ENCODE results near the gene QSOX2. TPM values are rescaled to one million over a fixed set of nuclear protein-coding genes. Genes with fewer than 3 reads are reported as not detected.

The QSOX2 gene
- total RNA-seq, 1 donor from 2014 or later = 6.1 TPM

- no peaks in the 10 kb centered on the region for H3K27me3 ChIP-seq
- H3K27ac ChIP-seq = no peak overlapping the region
- no peak overlapping the region for H3K4me3 ChIP-seq
- H3K36me3 ChIP-seq = no peaks in the 10 kb centered on the region
- no peaks in the 10 kb centered on the region for H3K9me3 ChIP-seq
- no peaks in the 10 kb centered on the region for H3K4me1 ChIP-seq
- DNase-seq (ENCODE audit: extremely low spot score in 2 of 2) = no peak
- intact Hi-C loops (cut with DNase I) = no loop called here
- TF ChIP-seq POLR2A (IDR thresholded peaks at IDR 0.05) = no peak
- TF ChIP-seq CTCF (IDR thresholded peaks at IDR 0.05) = no peak
- no peak for TF ChIP-seq POLR2AphosphoS5 (IDR thresholded peaks at IDR 0.05; ENCODE audit: insufficient read depth in 1 of 2, low read depth in 1 of 2)
Observed at GRCh38 chr9:136257381-136258298, 12.0 kb upstream of the QSOX2 start.

- H3K36me3 ChIP-seq = no peaks in the 10 kb centered on the region
- no peak for TF ChIP-seq POLR2A (IDR thresholded peaks at IDR 0.05)
- no peak for TF ChIP-seq CTCF (IDR thresholded peaks at IDR 0.05)
- no peak for TF ChIP-seq POLR2AphosphoS5 (IDR thresholded peaks at IDR 0.05; ENCODE audit: insufficient read depth in 1 of 2, low read depth in 1 of 2)
- no peaks in the 10 kb centered on the region for H3K4me1 ChIP-seq
- no peak overlapping the region for H3K4me3 ChIP-seq
- H3K27me3 ChIP-seq = no peaks in the 10 kb centered on the region
- H3K9me3 ChIP-seq = no peaks in the 10 kb centered on the region
- H3K27ac ChIP-seq = no peak overlapping the region
- no peak for DNase-seq (ENCODE audit: extremely low spot score in 2 of 2)
- intact Hi-C loops (cut with DNase I) = no loop called here
Observed at GRCh38 chr9:136255896-136256890, 10.6 kb upstream of the QSOX2 start.

GRCh38 chr9:136255166-136255538 lies 9.5 kb upstream of the QSOX2 start:
- intact Hi-C loops (cut with DNase I) = no loop called here
- DNase-seq (ENCODE audit: extremely low spot score in 2 of 2) = no peak
- Histone ChIP-seq H3K9me3 (no peaks in the 10 kb centered on the region), H3K27ac (no peak overlapping the region), H3K36me3 (no peaks in the 10 kb centered on the region), H3K4me3 (no peak overlapping the region), H3K4me1 (no peaks in the 10 kb centered on the region), H3K27me3 (no peaks in the 10 kb centered on the region)
- TF ChIP-seq POLR2A (IDR thresholded peaks at IDR 0.05) (no peak), CTCF (IDR thresholded peaks at IDR 0.05) (no peak), POLR2AphosphoS5 (IDR thresholded peaks at IDR 0.05; ENCODE audit: insufficient read depth in 1 of 2, low read depth in 1 of 2) (no peak)

- Histone ChIP-seq H3K27ac (no peak overlapping the region), H3K9me3 (no peaks in the 10 kb centered on the region), H3K36me3 (no peaks in the 10 kb centered on the region), H3K4me3 (no peak overlapping the region), H3K27me3 (no peaks in the 10 kb centered on the region), H3K4me1 (no peaks in the 10 kb centered on the region)
- intact Hi-C loops (cut with DNase I) = no loop called here
- DNase-seq (ENCODE audit: extremely low spot score in 2 of 2) = no peak
- no peak for TF ChIP-seq CTCF (IDR thresholded peaks at IDR 0.05)
- TF ChIP-seq POLR2AphosphoS5 (IDR thresholded peaks at IDR 0.05; ENCODE audit: insufficient read depth in 1 of 2, low read depth in 1 of 2) = no peak
- TF ChIP-seq POLR2A (IDR thresholded peaks at IDR 0.05) = no peak
Observed at GRCh38 chr9:136254381-136255165, 9.0 kb upstream of the QSOX2 start.
